Natural killer cell (primary cell): ENCODE results near the gene UQCC2. TPM values are rescaled to one million over a fixed set of nuclear protein-coding genes. Genes with fewer than 3 reads are reported as not detected.

Experiments used
- ATAC-seq, 3 donors: fragments of 150-1000 bp in 2 of 3; fragments of 200-7000 bp in 1 of 3; cut with Tn5 transposase; 1 replicate in 1 of 3; 2 replicates in 2 of 3; pipeline ENCODE4 v1.10.0; 2021; ENCODE audit warnings: mild to moderate bottlenecking in 2 of 3, moderate library complexity in 2 of 3
- DNase-seq, 2 donors: peaks; one replicate each; pipeline versions ENCODE4 v3.0.0 to v3.0.0-alpha.2; 2013 to 2021; ENCODE audit warnings: mixed read lengths in 1 of 2
- H3K27ac ChIP-seq: one replicate; pipeline ENCODE4 v1.5.1; 2013; ENCODE audit warnings: mild to moderate bottlenecking, low read length
- H3K27me3 ChIP-seq: one replicate; pipeline ENCODE4 v1.6.1; 2013; ENCODE audit warnings: low read length; ENCODE audit not compliant: control insufficient read depth, insufficient read depth
- H3K36me3 ChIP-seq: one replicate; pipeline ENCODE4 v1.6.1; 2013; ENCODE audit warnings: low read length; ENCODE audit not compliant: control insufficient read depth, insufficient read depth
- H3K4me1 ChIP-seq: one replicate; pipeline ENCODE4 v1.6.1; 2013; ENCODE audit warnings: low read length; ENCODE audit not compliant: control insufficient read depth, insufficient read depth
- H3K4me3 ChIP-seq: one replicate; pipeline ENCODE4 v1.5.1; 2013; ENCODE audit warnings: low read length
- H3K9me3 ChIP-seq: one replicate; pipeline ENCODE4 v1.6.1; 2013; ENCODE audit warnings: low read length; ENCODE audit not compliant: control insufficient read depth, insufficient read depth
- H3K27ac Mint-ChIP-seq, 2 donors: one replicate each; pipeline ENCODE4 v1.8.0; 2022; ENCODE audit warnings: mild to moderate bottlenecking in 2 of 2, mixed read lengths in 2 of 2, moderate library complexity in 1 of 2
- H3K27me3 Mint-ChIP-seq, 2 donors: one replicate each; pipeline ENCODE4 v1.8.0; 2022; ENCODE audit warnings: low read depth in 2 of 2, mixed read lengths in 2 of 2
- H3K36me3 Mint-ChIP-seq: one replicate; pipeline ENCODE4 v1.8.0; 2022; ENCODE audit warnings: mixed read lengths
- H3K4me1 Mint-ChIP-seq, 2 donors: one replicate each; pipeline ENCODE4 v1.8.0; 2022; ENCODE audit warnings: mixed read lengths in 2 of 2
- H3K4me3 Mint-ChIP-seq: one replicate; pipeline ENCODE4 v1.8.0; 2022; ENCODE audit warnings: mild to moderate bottlenecking, moderate library complexity, mixed read lengths
- H3K9me3 Mint-ChIP-seq, 2 donors: one replicate each; pipeline ENCODE4 v1.8.0; 2022; ENCODE audit warnings: mixed read lengths in 2 of 2
- WGBS: methylation state at CpG from one replicate; pipeline ENCODE4 v1.1.7; 2013; ENCODE audit warnings: missing lambda C conversion rate; ENCODE audit not compliant: insufficient coverage; 5-methylcytosine and 5-hydroxymethylcytosine counted together
- intact Hi-C: fragments of 100-400 bp; cut with micrococcal nuclease; formaldehyde crosslinking; loops from one replicate; pipeline ENCODE4 v1.14.2; 2022
- total RNA-seq, 4 donors: library from RNA; stranded (reverse); fragments of 120-200 nt in 1 of 4; gene quantifications; one replicate each; pipeline versions ENCODE4 v1.2.3 to v1.2.4, GENCODE V29; 2013 to 2022
- TF ChIP-seq, protein P1 (sequence below): fragments of 200-600 bp; IDR thresholded peaks from one replicate; pipeline ENCODE4 v1.8.0; 2022; ENCODE audit warnings: antibody characterized with exemption

UQCC2 gene
- total RNA-seq, 3 donors from 2014 or later (not counting 1 experiment from before 2014, with no cell fraction given): 15.8 to 19.6 (median 16.5) TPM

DNA sequence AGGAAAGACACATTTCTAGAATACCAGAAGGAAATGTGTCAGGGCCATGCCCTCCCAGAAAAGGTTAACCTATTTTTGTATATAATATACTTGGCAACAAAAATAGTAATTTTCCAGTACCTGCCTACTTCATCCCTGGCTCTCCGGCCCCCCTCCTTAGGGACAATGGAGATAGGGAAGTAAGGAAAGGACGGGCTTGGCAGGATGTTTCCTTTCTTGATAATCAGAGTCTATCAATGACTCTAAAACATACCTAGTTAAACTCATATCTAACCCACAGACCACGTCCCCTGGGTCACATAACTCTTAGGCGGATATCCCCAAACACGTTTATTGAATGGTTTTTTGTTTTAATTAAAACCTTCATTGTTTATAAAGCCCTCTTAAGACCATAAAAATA is 11.8 kb downstream of the UQCC2 start:
- H3K27ac Mint-ChIP-seq: peak overlapping the region in 1 of 2 donors; percentile 54
- H3K27me3 ChIP-seq: no peaks in the 10 kb centered on the region
- intact Hi-C loops: loop anchor here (1.0 kb wide), 2 partner anchors 110 to 114 kb away; no protein-coding TSS in a partner anchor
- no peaks in the 10 kb centered on the region for H3K27me3 Mint-ChIP-seq
- no peak overlapping the region for H3K4me3 ChIP-seq
- no peaks in the 10 kb centered on the region for H3K9me3 Mint-ChIP-seq
- H3K4me1 ChIP-seq: peaks cover 33% of the 10 kb centered on the region
- TF ChIP-seq, protein P1, sequence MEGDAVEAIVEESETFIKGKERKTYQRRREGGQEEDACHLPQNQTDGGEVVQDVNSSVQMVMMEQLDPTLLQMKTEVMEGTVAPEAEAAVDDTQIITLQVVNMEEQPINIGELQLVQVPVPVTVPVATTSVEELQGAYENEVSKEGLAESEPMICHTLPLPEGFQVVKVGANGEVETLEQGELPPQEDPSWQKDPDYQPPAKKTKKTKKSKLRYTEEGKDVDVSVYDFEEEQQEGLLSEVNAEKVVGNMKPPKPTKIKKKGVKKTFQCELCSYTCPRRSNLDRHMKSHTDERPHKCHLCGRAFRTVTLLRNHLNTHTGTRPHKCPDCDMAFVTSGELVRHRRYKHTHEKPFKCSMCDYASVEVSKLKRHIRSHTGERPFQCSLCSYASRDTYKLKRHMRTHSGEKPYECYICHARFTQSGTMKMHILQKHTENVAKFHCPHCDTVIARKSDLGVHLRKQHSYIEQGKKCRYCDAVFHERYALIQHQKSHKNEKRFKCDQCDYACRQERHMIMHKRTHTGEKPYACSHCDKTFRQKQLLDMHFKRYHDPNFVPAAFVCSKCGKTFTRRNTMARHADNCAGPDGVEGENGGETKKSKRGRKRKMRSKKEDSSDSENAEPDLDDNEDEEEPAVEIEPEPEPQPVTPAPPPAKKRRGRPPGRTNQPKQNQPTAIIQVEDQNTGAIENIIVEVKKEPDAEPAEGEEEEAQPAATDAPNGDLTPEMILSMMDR: no peak
- H3K27ac ChIP-seq: no peak overlapping the region
- no peaks in the 10 kb centered on the region for H3K36me3 Mint-ChIP-seq
- no peaks in the 10 kb centered on the region for H3K9me3 ChIP-seq
- no peak overlapping the region for H3K4me3 Mint-ChIP-seq
- H3K36me3 ChIP-seq: peaks cover 30% of the 10 kb centered on the region
- H3K4me1 Mint-ChIP-seq: peaks cover 3 to 12% of the 10 kb centered on the region in 2 donors
- no peak for ATAC-seq
- DNase-seq: no peak
- WGBS: 79% methylated on average over 3 of the region's 5 CpGs

DNA sequence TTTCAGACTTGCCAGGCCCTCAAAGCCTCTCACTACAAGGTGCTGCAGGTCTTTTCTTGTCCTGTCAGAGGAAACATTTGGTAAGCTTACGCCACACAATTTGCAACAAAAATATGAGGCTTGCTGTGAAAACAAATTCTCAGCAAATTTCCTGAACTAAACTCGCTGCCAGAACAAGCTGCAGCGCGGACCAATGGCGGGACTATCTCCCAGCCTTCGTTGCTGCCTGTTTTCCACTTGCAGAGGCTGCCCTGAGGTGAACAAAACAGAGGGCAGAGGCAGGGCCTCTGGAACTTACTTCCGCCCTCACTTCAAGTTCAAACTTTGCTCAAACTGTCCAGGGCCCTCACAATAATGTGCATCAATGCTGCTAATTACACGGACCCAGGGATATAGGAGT is 12.4 kb downstream of the UQCC2 start:
- H3K36me3 ChIP-seq: peaks cover 30% of the 10 kb centered on the region
- H3K27me3 ChIP-seq: no peaks in the 10 kb centered on the region
- H3K4me1 ChIP-seq: peaks cover 39% of the 10 kb centered on the region
- no peaks in the 10 kb centered on the region for H3K9me3 ChIP-seq
- no peak for ATAC-seq
- H3K4me3 ChIP-seq: no peak overlapping the region
- Mint-ChIP-seq H3K4me1 (peaks cover 9 to 19% of the 10 kb centered on the region in 2 donors), H3K36me3 (no peaks in the 10 kb centered on the region), H3K4me3 (no peak overlapping the region), H3K9me3 (no peaks in the 10 kb centered on the region), H3K27me3 (no peaks in the 10 kb centered on the region), H3K27ac (no peak overlapping the region)
- 82% methylated on average over 7 of the region's 8 CpGs for WGBS
- intact Hi-C loops: no loop called here
- no peak for DNase-seq
- H3K27ac ChIP-seq: no peak overlapping the region
- TF ChIP-seq, protein P1: no peak

DNA sequence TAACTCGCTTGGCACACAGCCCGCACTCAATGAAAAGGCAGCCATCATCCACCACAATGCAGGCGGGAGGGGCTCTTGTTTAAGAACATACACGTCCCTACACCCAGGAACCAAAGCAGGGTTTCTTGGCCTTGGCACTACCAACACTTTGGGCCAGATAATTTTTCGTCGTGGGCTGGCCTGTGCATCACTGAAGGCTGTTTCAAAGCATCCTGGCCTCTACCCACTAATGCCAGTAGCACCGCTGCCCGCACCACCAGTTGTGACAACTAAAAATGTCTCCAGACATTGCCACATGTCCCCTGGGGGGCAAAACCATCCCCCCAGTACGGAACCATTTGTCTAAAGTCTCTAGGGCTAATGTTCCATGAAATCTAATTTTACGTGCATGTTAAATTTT is 13.0 kb downstream of the UQCC2 start:
- no peak for ATAC-seq
- Histone ChIP-seq H3K27me3 (no peaks in the 10 kb centered on the region), H3K4me1 (peaks cover 45% of the 10 kb centered on the region), H3K4me3 (no peak overlapping the region), H3K36me3 (peaks cover 36% of the 10 kb centered on the region), H3K27ac (no peak overlapping the region), H3K9me3 (no peaks in the 10 kb centered on the region)
- TF ChIP-seq, protein P1: no peak
- Mint-ChIP-seq H3K27ac (no peak overlapping the region), H3K9me3 (no peaks in the 10 kb centered on the region), H3K36me3 (no peaks in the 10 kb centered on the region), H3K4me1 (peaks cover 13 to 21% of the 10 kb centered on the region in 2 donors), H3K4me3 (no peak overlapping the region), H3K27me3 (no peaks in the 10 kb centered on the region)
- WGBS: 81% methylated on average over 8 of the region's 10 CpGs
- peak in 1 of 2 donors; percentile 29 for DNase-seq
- intact Hi-C loops: no loop called here

DNA sequence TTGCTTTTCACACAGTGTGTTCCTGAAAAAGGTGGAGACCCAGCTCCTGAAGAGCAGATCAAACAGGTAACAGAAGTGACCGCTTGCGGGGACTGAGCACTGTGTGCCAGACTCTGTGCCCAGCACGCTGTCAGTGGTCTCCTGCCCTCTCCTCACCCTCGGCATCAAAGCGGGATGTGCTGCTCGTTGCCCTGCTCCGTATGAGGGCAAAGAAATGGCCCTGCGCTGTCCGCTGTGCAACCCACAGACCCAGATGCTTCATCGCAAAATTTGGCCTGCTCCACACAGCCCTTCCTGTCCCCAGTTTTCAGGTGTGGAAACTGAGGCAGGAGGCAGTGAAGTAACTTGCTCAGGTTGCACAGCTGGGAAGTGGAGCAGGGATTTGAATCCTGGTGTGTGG is 13.7 kb downstream of the UQCC2 start:
- no peaks in the 10 kb centered on the region for H3K27me3 ChIP-seq
- no peaks in the 10 kb centered on the region for H3K27me3 Mint-ChIP-seq
- no peak for DNase-seq
- H3K9me3 Mint-ChIP-seq: no peaks in the 10 kb centered on the region
- WGBS: 97% methylated on average over 10 of the region's 10 CpGs
- no peak overlapping the region for H3K27ac ChIP-seq
- no peaks in the 10 kb centered on the region for H3K9me3 ChIP-seq
- no peak overlapping the region for H3K4me3 ChIP-seq
- intact Hi-C loops: no loop called here
- H3K4me1 Mint-ChIP-seq: peaks cover 20 to 27% of the 10 kb centered on the region in 2 donors
- TF ChIP-seq, protein P1: no peak
- no peak for ATAC-seq
- no peaks in the 10 kb centered on the region for H3K36me3 Mint-ChIP-seq
- H3K4me3 Mint-ChIP-seq: no peak overlapping the region
- peaks cover 39% of the 10 kb centered on the region for H3K36me3 ChIP-seq
- peaks cover 52% of the 10 kb centered on the region for H3K4me1 ChIP-seq
- peak overlapping the region; percentile 96 to 98 for H3K27ac Mint-ChIP-seq
